Tibial nerve (tissue), 4 donors: ENCODE data around the gene NKX2-2.

Source experiments
- EP300 ChIP-seq, 2 donors: sonication (generic); formaldehyde crosslinking; IDR thresholded peaks; one replicate each; pipeline ENCODE4 v1.6.1; 2017; ENCODE audit warnings: antibody characterized with exemption in 2 of 2, mild to moderate bottlenecking in 1 of 2
- POLR2A ChIP-seq, 2 donors: fragments of 450-650 bp; IDR thresholded peaks; one replicate each; pipeline ENCODE4 v1.6.1; 2017; ENCODE audit warnings: antibody characterized with exemption in 2 of 2, mild to moderate bottlenecking in 2 of 2, moderate library complexity in 2 of 2
- TF ChIP-seq, protein P1 (sequence below), 5 experiments: fragments of 200-600 bp in 3 of 5; fragments of 450-650 bp in 2 of 5; sonication (generic) in 3 of 5; IDR thresholded peaks; one replicate each; pipeline ENCODE4 v1.5.1; 2016 to 2019; ENCODE audit warnings: antibody characterized with exemption in 5 of 5, mild to moderate bottlenecking in 3 of 5, moderate library complexity in 2 of 5

DNA sequence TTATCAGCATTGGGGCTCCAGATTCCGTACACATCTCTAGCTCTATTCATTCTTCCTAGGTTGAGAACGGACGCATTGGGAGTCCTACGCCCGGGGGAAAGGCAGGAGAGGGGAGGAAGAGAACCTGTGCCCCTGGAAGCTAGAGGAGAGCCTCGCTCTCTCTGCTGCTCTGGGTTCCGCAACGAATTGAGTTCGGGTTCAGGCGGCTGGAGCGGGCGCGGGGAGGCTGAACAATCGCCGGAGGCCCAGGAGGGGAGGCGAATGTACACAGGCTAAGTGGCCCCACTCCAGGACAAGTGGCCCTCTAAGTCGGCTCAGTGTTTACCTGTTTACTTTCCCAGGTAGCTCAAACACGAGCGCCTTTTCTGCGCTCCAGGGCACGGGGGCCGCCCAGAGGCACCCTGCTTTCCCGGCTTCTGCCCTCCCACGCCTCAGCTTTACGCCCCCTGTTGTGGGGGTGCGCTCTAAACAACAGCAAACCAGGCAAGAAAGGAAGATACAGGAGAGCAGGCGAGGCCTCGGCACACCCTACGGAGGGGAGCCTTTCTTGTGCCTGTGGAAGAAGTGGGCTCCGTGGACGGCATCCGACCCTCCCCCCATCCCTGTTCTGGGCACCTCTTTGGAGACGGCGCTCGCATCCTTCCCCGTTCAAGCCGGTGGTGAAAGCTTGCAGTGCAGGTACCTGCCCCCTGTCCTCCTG lies 4.6 kb upstream of the NKX2-2 start:
- TF ChIP-seq, protein P1, sequence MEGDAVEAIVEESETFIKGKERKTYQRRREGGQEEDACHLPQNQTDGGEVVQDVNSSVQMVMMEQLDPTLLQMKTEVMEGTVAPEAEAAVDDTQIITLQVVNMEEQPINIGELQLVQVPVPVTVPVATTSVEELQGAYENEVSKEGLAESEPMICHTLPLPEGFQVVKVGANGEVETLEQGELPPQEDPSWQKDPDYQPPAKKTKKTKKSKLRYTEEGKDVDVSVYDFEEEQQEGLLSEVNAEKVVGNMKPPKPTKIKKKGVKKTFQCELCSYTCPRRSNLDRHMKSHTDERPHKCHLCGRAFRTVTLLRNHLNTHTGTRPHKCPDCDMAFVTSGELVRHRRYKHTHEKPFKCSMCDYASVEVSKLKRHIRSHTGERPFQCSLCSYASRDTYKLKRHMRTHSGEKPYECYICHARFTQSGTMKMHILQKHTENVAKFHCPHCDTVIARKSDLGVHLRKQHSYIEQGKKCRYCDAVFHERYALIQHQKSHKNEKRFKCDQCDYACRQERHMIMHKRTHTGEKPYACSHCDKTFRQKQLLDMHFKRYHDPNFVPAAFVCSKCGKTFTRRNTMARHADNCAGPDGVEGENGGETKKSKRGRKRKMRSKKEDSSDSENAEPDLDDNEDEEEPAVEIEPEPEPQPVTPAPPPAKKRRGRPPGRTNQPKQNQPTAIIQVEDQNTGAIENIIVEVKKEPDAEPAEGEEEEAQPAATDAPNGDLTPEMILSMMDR (IDR thresholded peaks at IDR 0.05) = no peak
- TF ChIP-seq POLR2A (IDR thresholded peaks at IDR 0.05) = no peak
- TF ChIP-seq EP300 (IDR thresholded peaks at IDR 0.05) = no peak
